RWPE2 (cell line): ENCODE measurements around the gene C5orf46.
A peak's percentile ranks its signal among the peaks of the same experiment; 100 is the strongest.

Source experiments
- ATAC-seq: fragments of 200-7000 bp; cut with Tn5 transposase; 3 replicates; pipeline ENCODE4 v1.9.1; 2021; ENCODE audit warnings: low read depth
- DNase-seq: peaks from one replicate; pipeline ENCODE4 v3.0.0-alpha.2; 2020; ENCODE audit warnings: low spot score
- H3K27ac ChIP-seq: fragments of 450-650 bp; 2 replicates; pipeline ENCODE4 v1.5.1; 2017; ENCODE audit warnings: mild to moderate bottlenecking; ENCODE audit not compliant: poor library complexity, severe bottlenecking
- H3K27me3 ChIP-seq: fragments of 250-450 bp; sonication (Bioruptor Pico); 2 replicates; pipeline ENCODE4 v1.5.1; 2021; ENCODE audit warnings: mild to moderate bottlenecking, moderate library complexity; ENCODE audit not compliant: insufficient read depth, poor library complexity, severe bottlenecking
- H3K36me3 ChIP-seq: fragments of 250-450 bp; sonication (Bioruptor Pico); 2 replicates; pipeline ENCODE4 v1.5.1; 2020; ENCODE audit warnings: low read depth, mild to moderate bottlenecking, moderate library complexity
- H3K4me1 ChIP-seq: fragments of 250-450 bp; sonication (Bioruptor Pico); 2 replicates; pipeline ENCODE4 v1.5.1; 2021; ENCODE audit warnings: mild to moderate bottlenecking, moderate library complexity; ENCODE audit not compliant: insufficient read depth, poor library complexity, severe bottlenecking
- H3K4me3 ChIP-seq: fragments of 250-450 bp; sonication (Bioruptor Pico); 2 replicates; pipeline ENCODE4 v1.5.1; 2021; ENCODE audit warnings: mild to moderate bottlenecking, moderate library complexity; ENCODE audit not compliant: severe bottlenecking
- H3K9me3 ChIP-seq: fragments of 250-450 bp; sonication (Bioruptor Pico); 2 replicates; pipeline ENCODE4 v1.5.1; 2021; ENCODE audit warnings: mild to moderate bottlenecking, moderate library complexity; ENCODE audit not compliant: severe bottlenecking
- TF ChIP-seq, protein P1 (sequence below): fragments of 450-650 bp; IDR thresholded peaks from one replicate; pipeline ENCODE4 v1.5.1; 2017; ENCODE audit warnings: mild to moderate bottlenecking, moderate library complexity; ENCODE audit not compliant: poor library complexity, severe bottlenecking

The C5orf46 gene

DNA sequence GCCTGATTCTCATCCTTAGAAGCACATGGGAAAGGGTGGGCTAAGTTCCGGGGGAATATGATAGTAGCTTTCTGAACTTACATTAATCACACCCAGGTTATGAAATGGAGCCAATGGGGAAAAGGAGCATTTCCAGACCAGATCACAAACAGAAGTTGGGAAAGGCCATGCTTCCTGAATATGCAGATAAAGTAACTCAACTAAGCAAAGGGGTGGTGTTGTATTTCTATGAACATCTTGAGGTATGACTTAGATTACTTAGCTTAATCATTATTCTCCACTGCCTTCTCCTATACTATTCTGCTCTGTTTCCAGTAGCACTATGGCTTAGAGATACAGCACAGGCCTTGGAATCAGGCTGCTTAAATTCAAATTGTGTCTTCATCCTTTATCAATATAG, 10.5 kb downstream of the C5orf46 start:
- ATAC-seq (no peak), DNase-seq (no peak)
- Histone ChIP-seq H3K4me1 (peaks cover 63% of the 10 kb centered on the region), H3K27me3 (no peaks in the 10 kb centered on the region), H3K4me3 (no peak overlapping the region), H3K9me3 (no peaks in the 10 kb centered on the region), H3K27ac (no peak overlapping the region), H3K36me3 (no peaks in the 10 kb centered on the region)
- TF ChIP-seq, protein P1, sequence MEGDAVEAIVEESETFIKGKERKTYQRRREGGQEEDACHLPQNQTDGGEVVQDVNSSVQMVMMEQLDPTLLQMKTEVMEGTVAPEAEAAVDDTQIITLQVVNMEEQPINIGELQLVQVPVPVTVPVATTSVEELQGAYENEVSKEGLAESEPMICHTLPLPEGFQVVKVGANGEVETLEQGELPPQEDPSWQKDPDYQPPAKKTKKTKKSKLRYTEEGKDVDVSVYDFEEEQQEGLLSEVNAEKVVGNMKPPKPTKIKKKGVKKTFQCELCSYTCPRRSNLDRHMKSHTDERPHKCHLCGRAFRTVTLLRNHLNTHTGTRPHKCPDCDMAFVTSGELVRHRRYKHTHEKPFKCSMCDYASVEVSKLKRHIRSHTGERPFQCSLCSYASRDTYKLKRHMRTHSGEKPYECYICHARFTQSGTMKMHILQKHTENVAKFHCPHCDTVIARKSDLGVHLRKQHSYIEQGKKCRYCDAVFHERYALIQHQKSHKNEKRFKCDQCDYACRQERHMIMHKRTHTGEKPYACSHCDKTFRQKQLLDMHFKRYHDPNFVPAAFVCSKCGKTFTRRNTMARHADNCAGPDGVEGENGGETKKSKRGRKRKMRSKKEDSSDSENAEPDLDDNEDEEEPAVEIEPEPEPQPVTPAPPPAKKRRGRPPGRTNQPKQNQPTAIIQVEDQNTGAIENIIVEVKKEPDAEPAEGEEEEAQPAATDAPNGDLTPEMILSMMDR, result no peak

DNA sequence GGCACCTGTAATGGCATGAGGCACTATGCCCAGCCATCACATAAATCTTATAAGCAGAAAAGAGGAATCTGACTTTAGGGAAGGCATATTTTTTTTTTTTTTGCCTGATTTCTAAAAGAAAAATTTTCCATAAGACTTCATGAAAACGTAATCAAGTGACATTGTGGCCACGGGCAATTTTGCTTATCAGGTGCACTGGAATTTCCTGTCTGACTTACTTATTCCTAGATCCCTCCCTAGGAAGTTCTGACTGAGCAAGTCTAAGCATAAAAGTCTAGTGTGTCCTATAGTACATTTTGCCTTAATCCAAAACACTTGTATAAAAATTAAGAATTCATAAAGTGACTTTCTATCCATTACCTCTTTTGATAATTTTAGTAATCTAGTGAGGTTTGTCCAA, 12.5 kb downstream of the C5orf46 start:
- TF ChIP-seq, protein P1, result no peak
- H3K36me3 ChIP-seq, result no peaks in the 10 kb centered on the region
- H3K27me3 ChIP-seq, result no peaks in the 10 kb centered on the region
- no peak overlapping the region for H3K4me3 ChIP-seq
- no peak for ATAC-seq
- DNase-seq, result no peak
- peaks cover 48% of the 10 kb centered on the region for H3K4me1 ChIP-seq
- peak overlapping the region; percentile 82 for H3K27ac ChIP-seq
- no peaks in the 10 kb centered on the region for H3K9me3 ChIP-seq

DNA sequence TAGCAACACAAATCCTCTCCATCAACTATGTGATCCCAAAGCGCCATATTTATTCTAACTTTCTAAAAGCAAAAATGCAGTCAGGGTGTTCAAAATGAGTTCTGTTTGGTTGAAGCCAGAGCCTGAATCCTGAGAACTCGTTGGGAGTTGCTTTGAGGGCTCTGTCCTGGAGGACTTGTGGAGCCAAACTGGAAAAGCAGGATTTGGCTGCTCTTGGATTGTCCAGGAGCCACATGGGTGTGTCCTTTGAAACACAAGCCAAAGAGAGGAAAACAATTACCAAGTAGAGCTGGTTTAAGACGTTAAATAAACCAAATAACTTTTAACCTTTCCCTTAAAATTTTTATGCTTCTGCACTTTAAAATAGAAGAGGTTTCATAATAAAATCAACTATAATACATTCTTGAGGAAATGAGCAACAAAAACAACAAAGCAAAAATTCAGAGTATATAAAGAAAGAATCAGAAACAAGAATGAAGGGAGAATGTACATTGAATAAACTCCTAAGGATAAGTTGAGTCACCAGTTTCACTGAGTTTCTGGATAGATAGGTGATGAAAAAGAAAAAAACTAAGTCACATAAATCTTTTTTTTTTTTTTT, 13.5 kb downstream of the C5orf46 start:
- peak; percentile 78 for DNase-seq
- H3K36me3 ChIP-seq, result no peaks in the 10 kb centered on the region
- H3K27ac ChIP-seq, result peak overlapping the region; percentile 82
- H3K27me3 ChIP-seq, result no peaks in the 10 kb centered on the region
- ATAC-seq, result peak; percentile 86
- H3K4me1 ChIP-seq, result peaks cover 46% of the 10 kb centered on the region
- H3K9me3 ChIP-seq, result no peaks in the 10 kb centered on the region
- TF ChIP-seq, protein P1, result no peak
- H3K4me3 ChIP-seq, result no peak overlapping the region

DNA sequence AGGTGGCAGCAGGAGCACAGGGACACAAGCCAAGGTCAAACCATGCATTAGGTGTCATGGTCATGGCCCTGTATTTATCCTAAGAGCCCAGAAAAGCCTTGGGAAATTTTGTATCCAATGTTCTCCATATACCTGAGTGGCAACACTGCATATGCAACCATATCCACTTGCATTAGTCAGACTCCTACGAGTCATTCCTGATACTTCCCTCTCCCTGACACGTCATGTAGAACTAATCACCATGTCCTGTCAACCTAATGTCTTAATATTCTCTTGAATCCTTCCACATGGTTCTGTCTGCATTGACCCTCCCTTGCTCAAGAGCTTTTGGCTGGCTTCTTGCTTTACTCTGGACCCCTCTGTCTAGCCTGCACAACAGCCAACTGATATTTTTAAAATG, 18.4 kb downstream of the C5orf46 start:
- peak overlapping the region; percentile 5 for H3K27ac ChIP-seq
- peaks cover 31% of the 10 kb centered on the region for H3K4me1 ChIP-seq
- ATAC-seq (peak; percentile 93), DNase-seq (no peak)
- TF ChIP-seq, protein P1, result no peak
- H3K27me3 ChIP-seq, result no peaks in the 10 kb centered on the region
- H3K9me3 ChIP-seq, result no peaks in the 10 kb centered on the region
- H3K4me3 ChIP-seq, result no peak overlapping the region
- H3K36me3 ChIP-seq, result no peaks in the 10 kb centered on the region

DNA sequence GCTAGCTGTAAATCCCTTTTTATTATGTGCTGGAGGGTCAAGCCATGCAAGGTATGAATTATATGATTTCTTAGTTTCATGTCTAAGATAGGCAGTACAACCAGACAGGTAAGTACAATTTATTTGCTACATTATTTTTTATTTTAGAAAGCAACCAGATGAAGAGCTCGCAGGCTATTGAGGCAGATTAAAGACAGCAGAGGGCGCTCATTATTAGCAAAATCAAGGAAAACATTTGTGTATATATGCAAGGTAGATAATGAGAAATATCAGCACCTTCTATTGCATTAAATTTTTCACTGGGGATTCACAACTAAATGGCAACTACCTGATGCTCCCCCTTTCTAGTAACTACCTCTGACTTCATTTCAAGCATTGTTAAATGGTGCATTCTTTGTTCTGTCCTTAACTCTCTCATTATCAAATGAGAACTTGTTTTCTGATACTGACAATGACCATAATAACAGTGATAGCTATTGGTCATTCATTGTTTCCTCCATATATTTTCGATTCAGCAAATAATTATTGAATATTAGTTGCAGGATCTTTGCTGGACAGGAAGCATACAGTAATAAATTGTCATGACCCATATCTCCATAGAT, 19.2 kb downstream of the C5orf46 start:
- H3K27ac ChIP-seq, result peak overlapping the region; percentile 5
- H3K9me3 ChIP-seq, result no peaks in the 10 kb centered on the region
- peaks cover 23% of the 10 kb centered on the region for H3K4me1 ChIP-seq
- no peaks in the 10 kb centered on the region for H3K27me3 ChIP-seq
- ATAC-seq (peak; percentile 63), DNase-seq (no peak)
- TF ChIP-seq, protein P1, result peak; percentile 94
- no peak overlapping the region for H3K4me3 ChIP-seq
- H3K36me3 ChIP-seq, result no peaks in the 10 kb centered on the region
